Neural cell (in vitro differentiated cells): ENCODE measurements around the gene PKIB. TPM values are rescaled to one million over a fixed set of nuclear protein-coding genes. Genes with fewer than 3 reads are reported as not detected.

Source experiments
- H2AFZ ChIP-seq: fragments of 200-600, 300-800 bp; sonication (generic), shearing (Covaris generic); 2 replicates; pipeline ENCODE4 v1.6.0; 2014; ENCODE audit warnings: low read depth, mild to moderate bottlenecking, antibody characterized with exemption, low read length, moderate library complexity
- H3F3A ChIP-seq: fragments of 200-600 bp; shearing (Covaris generic); 2 replicates; pipeline ENCODE4 v1.6.1; 2016; ENCODE audit warnings: mild to moderate bottlenecking, moderate library complexity, mixed read lengths, antibody characterized with exemption, low read length; ENCODE audit not compliant: insufficient read depth, poor library complexity, severe bottlenecking
- H3K27ac ChIP-seq: fragments of 200-600, 300-800 bp; sonication (generic), shearing (Covaris generic); 2 replicates; pipeline ENCODE4 v1.5.1; 2014; ENCODE audit warnings: mild to moderate bottlenecking, low read length, moderate library complexity
- H3K27me3 ChIP-seq: fragments of 300-800, 200-600 bp; sonication (generic), shearing (Covaris generic); 2 replicates; pipeline ENCODE4 v1.6.0; 2014; ENCODE audit warnings: mild to moderate bottlenecking, low read depth, low read length, moderate library complexity; ENCODE audit not compliant: insufficient read depth
- H3K36me3 ChIP-seq: fragments of 300-800, 200-600 bp; sonication (generic), shearing (Covaris generic); 2 replicates; pipeline ENCODE4 v1.5.1; 2014; ENCODE audit warnings: mild to moderate bottlenecking, antibody characterized with exemption, low read length, moderate library complexity; ENCODE audit not compliant: insufficient read depth
- H3K4me2 ChIP-seq: fragments of 300-800, 200-600 bp; sonication (generic), shearing (Covaris generic); 2 replicates; pipeline ENCODE4 v1.6.0; 2014; ENCODE audit warnings: mild to moderate bottlenecking, low read length
- H3K4me3 ChIP-seq: fragments of 300-800, 200-600 bp; sonication (generic), shearing (Covaris generic); 2 replicates; pipeline ENCODE4 v1.5.1; 2014; ENCODE audit warnings: mild to moderate bottlenecking, low read length, moderate library complexity
- H3K79me2 ChIP-seq: fragments of 200-600 bp; shearing (Covaris generic); replicated peaks from 2 replicates; pipeline ENCODE4 v1.6.0; 2014; ENCODE audit warnings: mild to moderate bottlenecking, low read length, moderate library complexity; ENCODE audit not compliant: insufficient read depth
- H3K9ac ChIP-seq: fragments of 300-800, 200-600 bp; sonication (generic), shearing (Covaris generic); 2 replicates; pipeline ENCODE4 v1.6.1; 2016; ENCODE audit warnings: mild to moderate bottlenecking, low read length, mixed read lengths
- H3K9me2 ChIP-seq: fragments of 200-600 bp; shearing (Covaris generic); 2 replicates; pipeline ENCODE4 v1.6.1; 2016; ENCODE audit warnings: mild to moderate bottlenecking, low read length, mixed read lengths; ENCODE audit not compliant: insufficient read depth
- H3K9me3 ChIP-seq: fragments of 200-600, 300-800 bp; sonication (generic), shearing (Covaris generic); 2 replicates; pipeline ENCODE4 v1.6.1; 2016; ENCODE audit warnings: mild to moderate bottlenecking, mixed run types, low read length, moderate library complexity, mixed read lengths
- H4K20me1 ChIP-seq: fragments of 200-600 bp; shearing (Covaris generic); 2 replicates; pipeline ENCODE4 v1.6.1; 2016; ENCODE audit warnings: mild to moderate bottlenecking, mixed run types; ENCODE audit not compliant: insufficient read depth
- CTCF ChIP-seq: fragments of 450-650 bp; IDR thresholded peaks from 2 replicates; pipeline ENCODE4 v1.5.1; 2014; ENCODE audit warnings: antibody characterized with exemption, mild to moderate bottlenecking, moderate library complexity; ENCODE audit not compliant: poor library complexity, severe bottlenecking
- EP300 ChIP-seq: fragments of 450-650 bp; conservative IDR thresholded peaks from 2 replicates; pipeline ENCODE4 v1.6.1; 2014; ENCODE audit warnings: antibody characterized with exemption, mild to moderate bottlenecking, moderate library complexity; ENCODE audit not compliant: poor library complexity, severe bottlenecking
- EZH2 ChIP-seq: fragments of 200-600, 300-800 bp; shearing (Covaris generic), sonication (generic); IDR thresholded peaks from 2 replicates; pipeline ENCODE4 v1.6.1; 2014; ENCODE audit warnings: antibody characterized with exemption, low read length, borderline replicate concordance, mild to moderate bottlenecking; ENCODE audit not compliant: insufficient read depth, poor library complexity, severe bottlenecking
- MXI1 ChIP-seq: fragments of 450-650 bp; conservative IDR thresholded peaks from 2 replicates; pipeline ENCODE4 v1.6.1; 2014; ENCODE audit warnings: antibody characterized with exemption, mild to moderate bottlenecking; ENCODE audit not compliant: poor library complexity, severe bottlenecking
- POLR2AphosphoS5 ChIP-seq: IDR thresholded peaks from 2 replicates; pipeline ENCODE4 v1.6.1; 2012
- RAD21 ChIP-seq: fragments of 450-650 bp; conservative IDR thresholded peaks from 2 replicates; pipeline ENCODE4 v1.6.1; 2014; ENCODE audit warnings: antibody characterized with exemption, mild to moderate bottlenecking, moderate library complexity
- REST ChIP-seq: IDR thresholded peaks from 2 replicates; pipeline ENCODE4 v1.6.1; 2012; ENCODE audit warnings: borderline replicate concordance
- SMC3 ChIP-seq: fragments of 450-650 bp; conservative IDR thresholded peaks from 2 replicates; pipeline ENCODE4 v1.6.1; 2014; ENCODE audit warnings: antibody characterized with exemption, mild to moderate bottlenecking, moderate library complexity; ENCODE audit not compliant: poor library complexity
- TAF1 ChIP-seq: IDR thresholded peaks from 2 replicates; pipeline ENCODE4 v1.6.1; 2012; ENCODE audit warnings: low read depth
- polyA plus RNA-seq: library from polyadenylated mRNA; depleted of rRNA; stranded (reverse); fragments of >200 nt; gene quantifications from 2 replicates; pipeline ENCODE4 v1.2.3, GENCODE V29; 2014

Gene PKIB
- polyA plus RNA-seq, 1 donor from 2014 or later = 22.8 TPM

GRCh38 chr6:122615409-122615808 lies 5.2 kb downstream of the PKIB start:
- H4K20me1 ChIP-seq = no peaks in the 10 kb centered on the region
- no peaks in the 10 kb centered on the region for H3K9me2 ChIP-seq
- no peak overlapping the region for H3K9ac ChIP-seq
- no peaks in the 10 kb centered on the region for H3K79me2 ChIP-seq
- H3K4me2 ChIP-seq = no peak overlapping the region
- no peak overlapping the region for H3K4me3 ChIP-seq
- no peak overlapping the region for H2AFZ ChIP-seq
- TF ChIP-seq MXI1 (no peak), EP300 (no peak), SMC3 (no peak), REST (no peak), CTCF (no peak), POLR2AphosphoS5 (no peak), RAD21 (no peak), EZH2 (no peak), TAF1 (no peak)
- no peaks in the 10 kb centered on the region for H3K36me3 ChIP-seq
- peaks cover 21% of the 10 kb centered on the region for H3K27me3 ChIP-seq
- H3F3A ChIP-seq = no peaks in the 10 kb centered on the region
- no peaks in the 10 kb centered on the region for H3K9me3 ChIP-seq
- H3K27ac ChIP-seq = no peak overlapping the region

- no peaks in the 10 kb centered on the region for H3K36me3 ChIP-seq
- H3K9me3 ChIP-seq = no peaks in the 10 kb centered on the region
- no peak overlapping the region for H3K4me2 ChIP-seq
- no peak overlapping the region for H3K9ac ChIP-seq
- H3K27ac ChIP-seq = no peak overlapping the region
- no peak for TF ChIP-seq RAD21
- no peak for TF ChIP-seq POLR2AphosphoS5
- no peak for TF ChIP-seq EP300
- no peak for TF ChIP-seq TAF1
- TF ChIP-seq EZH2 = no peak
- TF ChIP-seq CTCF = no peak
- no peak for TF ChIP-seq MXI1
- TF ChIP-seq SMC3 = no peak
- TF ChIP-seq REST = no peak
- H4K20me1 ChIP-seq = no peaks in the 10 kb centered on the region
- no peaks in the 10 kb centered on the region for H3K9me2 ChIP-seq
- no peaks in the 10 kb centered on the region for H3F3A ChIP-seq
- H2AFZ ChIP-seq = no peak overlapping the region
- H3K4me3 ChIP-seq = no peak overlapping the region
- H3K27me3 ChIP-seq = peaks cover 6% of the 10 kb centered on the region
- H3K79me2 ChIP-seq = no peaks in the 10 kb centered on the region
These were observed 6.7 kb downstream of the PKIB start for GRCh38 chr6:122616877-122617276.
